ENCODE measurements around the gene CCM2L.

The CCM2L gene

DNA sequence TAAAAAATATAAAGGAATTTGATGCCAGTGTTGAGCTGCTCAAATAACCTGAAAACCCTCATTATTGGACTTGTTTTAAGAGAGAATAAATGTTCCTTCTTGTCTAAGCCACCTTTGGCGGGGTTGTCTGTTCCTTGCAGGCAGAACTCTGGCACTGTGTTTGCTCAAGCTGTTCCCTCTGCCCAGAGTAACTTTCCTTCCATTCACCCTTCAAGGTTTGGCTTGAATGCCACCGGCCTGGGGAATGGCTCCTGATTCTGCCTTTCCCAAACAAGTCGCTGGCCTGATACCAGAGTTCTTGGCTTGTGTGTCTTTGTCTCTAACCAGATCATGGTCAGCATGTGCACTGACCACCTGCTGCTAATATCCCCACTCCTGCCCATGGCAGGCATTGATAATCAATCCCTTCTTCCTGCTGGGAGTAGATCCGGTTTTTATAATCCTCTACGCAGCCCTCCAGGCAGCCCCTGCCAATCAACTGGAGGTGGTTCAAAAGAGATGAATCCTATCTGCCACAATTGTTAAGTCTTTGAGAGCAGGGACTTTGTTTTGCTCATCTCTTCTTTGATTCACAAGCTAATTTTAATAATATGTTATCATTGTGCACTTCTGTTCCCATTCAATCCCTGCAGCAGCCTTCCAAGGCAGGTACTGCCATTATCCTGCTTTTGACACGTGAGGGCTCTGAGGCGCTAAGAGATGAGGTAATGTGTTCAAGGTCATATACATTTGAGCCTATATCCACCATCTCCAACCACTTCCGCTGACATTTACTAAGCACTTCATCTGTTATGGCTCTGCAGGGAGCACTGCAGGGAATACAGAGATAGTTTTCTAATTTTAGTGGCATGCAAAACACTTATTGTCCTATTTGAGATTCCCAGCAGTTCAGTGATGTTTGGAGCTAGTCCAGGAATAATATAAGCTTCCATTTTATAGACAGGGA lies 3.1 kb upstream of the CCM2L start:
- Histone ChIP-seq H3K36me3 (ENCODE audit: low read length) (no peaks in the 10 kb centered on the region), H3K9ac (ENCODE audit: low read length) (no peak overlapping the region), H4K20me1 (ENCODE audit: low read depth, low read length) (no peaks in the 10 kb centered on the region), H3K4me3 (ENCODE audit: insufficient read depth, low read length, poor library complexity, severe bottlenecking) (no peak overlapping the region), H3K9me3 (ENCODE audit: insufficient read depth, low read length) (no peaks in the 10 kb centered on the region), H2AFZ (ENCODE audit: low read depth, low read length, severe bottlenecking) (no peak overlapping the region), H3K79me2 (ENCODE audit: insufficient read depth, low read length) (no peaks in the 10 kb centered on the region), H3K27ac (ENCODE audit: low read depth, low read length) (no peak overlapping the region), H3F3A (ENCODE audit: insufficient read depth) (no peaks in the 10 kb centered on the region), H3K9me2 (replicated peaks; ENCODE audit: insufficient read depth, low read length) (no peaks in the 10 kb centered on the region), H3K27me3 (ENCODE audit: low read length) (no peaks in the 10 kb centered on the region), H3K4me2 (ENCODE audit: low read depth, low read length, poor library complexity, severe bottlenecking) (no peak overlapping the region)
- TF ChIP-seq, protein P1, sequence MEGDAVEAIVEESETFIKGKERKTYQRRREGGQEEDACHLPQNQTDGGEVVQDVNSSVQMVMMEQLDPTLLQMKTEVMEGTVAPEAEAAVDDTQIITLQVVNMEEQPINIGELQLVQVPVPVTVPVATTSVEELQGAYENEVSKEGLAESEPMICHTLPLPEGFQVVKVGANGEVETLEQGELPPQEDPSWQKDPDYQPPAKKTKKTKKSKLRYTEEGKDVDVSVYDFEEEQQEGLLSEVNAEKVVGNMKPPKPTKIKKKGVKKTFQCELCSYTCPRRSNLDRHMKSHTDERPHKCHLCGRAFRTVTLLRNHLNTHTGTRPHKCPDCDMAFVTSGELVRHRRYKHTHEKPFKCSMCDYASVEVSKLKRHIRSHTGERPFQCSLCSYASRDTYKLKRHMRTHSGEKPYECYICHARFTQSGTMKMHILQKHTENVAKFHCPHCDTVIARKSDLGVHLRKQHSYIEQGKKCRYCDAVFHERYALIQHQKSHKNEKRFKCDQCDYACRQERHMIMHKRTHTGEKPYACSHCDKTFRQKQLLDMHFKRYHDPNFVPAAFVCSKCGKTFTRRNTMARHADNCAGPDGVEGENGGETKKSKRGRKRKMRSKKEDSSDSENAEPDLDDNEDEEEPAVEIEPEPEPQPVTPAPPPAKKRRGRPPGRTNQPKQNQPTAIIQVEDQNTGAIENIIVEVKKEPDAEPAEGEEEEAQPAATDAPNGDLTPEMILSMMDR (IDR thresholded peaks at IDR 0.05; ENCODE audit: insufficient read depth, low read length, poor library complexity, severe bottlenecking) = no peak

- Histone ChIP-seq H3K27ac (ENCODE audit: low read depth, low read length) (no peak overlapping the region), H3K4me2 (ENCODE audit: low read depth, low read length, poor library complexity, severe bottlenecking) (no peak overlapping the region), H2AFZ (ENCODE audit: low read depth, low read length, severe bottlenecking) (no peak overlapping the region), H3K79me2 (ENCODE audit: insufficient read depth, low read length) (no peaks in the 10 kb centered on the region), H3F3A (ENCODE audit: insufficient read depth) (no peaks in the 10 kb centered on the region), H3K9me3 (ENCODE audit: insufficient read depth, low read length) (no peaks in the 10 kb centered on the region), H3K27me3 (ENCODE audit: low read length) (no peaks in the 10 kb centered on the region), H3K9ac (ENCODE audit: low read length) (no peak overlapping the region), H3K36me3 (ENCODE audit: low read length) (no peaks in the 10 kb centered on the region), H4K20me1 (ENCODE audit: low read depth, low read length) (no peaks in the 10 kb centered on the region), H3K9me2 (replicated peaks; ENCODE audit: insufficient read depth, low read length) (no peaks in the 10 kb centered on the region), H3K4me3 (ENCODE audit: insufficient read depth, low read length, poor library complexity, severe bottlenecking) (no peak overlapping the region)
- TF ChIP-seq, protein P1 (IDR thresholded peaks at IDR 0.05; ENCODE audit: insufficient read depth, low read length, poor library complexity, severe bottlenecking) = no peak
- no peak for TF ChIP-seq EZH2phosphoT487 (conservative IDR thresholded peaks at IDR 0.05; ENCODE audit: low read length)
Measured at GRCh38 chr20:32007787-32008616, 2.2 kb upstream of the CCM2L start.

DNA sequence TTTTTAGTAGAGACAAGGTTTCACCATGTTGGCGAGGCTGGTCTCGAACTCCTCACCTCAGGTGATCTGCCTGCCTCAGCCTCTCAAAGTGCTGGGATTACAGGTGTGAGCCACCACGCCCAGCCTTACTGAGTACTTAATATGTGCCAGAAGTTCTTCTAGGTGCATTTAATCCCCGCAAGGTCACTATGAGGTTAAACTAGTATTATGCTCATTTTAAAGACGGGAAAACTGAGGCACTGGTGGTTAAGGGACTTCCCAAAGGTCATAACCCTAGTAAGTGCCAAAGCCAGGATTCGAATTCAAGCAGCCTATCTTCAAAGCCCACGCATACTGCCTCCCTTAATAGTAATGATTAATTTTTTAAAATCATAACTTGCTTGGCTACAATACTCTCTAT lies 674 bp upstream of the CCM2L start:
- Histone ChIP-seq H3K79me2 (ENCODE audit: insufficient read depth, low read length) (no peaks in the 10 kb centered on the region), H3F3A (ENCODE audit: insufficient read depth) (no peaks in the 10 kb centered on the region), H3K4me2 (ENCODE audit: low read depth, low read length, poor library complexity, severe bottlenecking) (no peak overlapping the region), H3K9me3 (ENCODE audit: insufficient read depth, low read length) (no peaks in the 10 kb centered on the region), H3K36me3 (ENCODE audit: low read length) (no peaks in the 10 kb centered on the region), H3K27ac (ENCODE audit: low read depth, low read length) (no peak overlapping the region), H3K9ac (ENCODE audit: low read length) (no peak overlapping the region), H4K20me1 (ENCODE audit: low read depth, low read length) (no peaks in the 10 kb centered on the region), H2AFZ (ENCODE audit: low read depth, low read length, severe bottlenecking) (no peak overlapping the region), H3K9me2 (replicated peaks; ENCODE audit: insufficient read depth, low read length) (no peaks in the 10 kb centered on the region), H3K27me3 (ENCODE audit: low read length) (no peaks in the 10 kb centered on the region), H3K4me3 (ENCODE audit: insufficient read depth, low read length, poor library complexity, severe bottlenecking) (no peak overlapping the region)
- TF ChIP-seq, protein P1 (IDR thresholded peaks at IDR 0.05; ENCODE audit: insufficient read depth, low read length, poor library complexity, severe bottlenecking) = no peak
- TF ChIP-seq EZH2phosphoT487 (conservative IDR thresholded peaks at IDR 0.05; ENCODE audit: low read length) = no peak
